Measurements from ENCODE around the gene AKR7A3.
"Not testable (repeated sequence)": the region's sequence is repeated elsewhere in the genome, so short reads cannot be mapped to it uniquely, and the experiment has no call there.

AKR7A3 gene

GRCh38 chr1:19273106-19273843, 15.3 kb downstream of the AKR7A3 start:
- Histone ChIP-seq H3K36me3 (ENCODE audit: insufficient read depth, low read length) (no peaks in the 10 kb centered on the region), H3K27me3 (ENCODE audit: insufficient read depth, low read length, poor library complexity, severe bottlenecking) (no peaks in the 10 kb centered on the region), H3K9me2 (replicated peaks; ENCODE audit: low read depth, low read length) (no peaks in the 10 kb centered on the region), H3K9me3 (ENCODE audit: insufficient read depth, low read depth, low read length) (no peaks in the 10 kb centered on the region), H3K4me3 (ENCODE audit: low read length, poor library complexity, severe bottlenecking) (no peak overlapping the region), H3K79me2 (ENCODE audit: insufficient read depth, low read length) (no peaks in the 10 kb centered on the region), H3K9ac (ENCODE audit: low read depth, low read length, poor library complexity, severe bottlenecking) (no peak overlapping the region), H3F3A (ENCODE audit: low read depth) (no peaks in the 10 kb centered on the region), H3K4me2 (ENCODE audit: low read depth, low read length, poor library complexity, severe bottlenecking) (no peak overlapping the region), H2AFZ (ENCODE audit: low read length) (no peak overlapping the region), H4K20me1 (ENCODE audit: insufficient read depth, low read length, poor library complexity, severe bottlenecking) (no peaks in the 10 kb centered on the region), H3K4me1 (ENCODE audit: insufficient read depth, low read length, poor library complexity, severe bottlenecking) (no peaks in the 10 kb centered on the region)
- TF ChIP-seq EZH2phosphoT487 (IDR thresholded peaks at IDR 0.05; ENCODE audit: borderline replicate concordance) (no peak), CTCF (conservative IDR thresholded peaks at IDR 0.05; ENCODE audit: low read length) (no peak)

GRCh38 chr1:19272064-19272463, 16.5 kb downstream of the AKR7A3 start:
- H3K79me2 ChIP-seq (ENCODE audit: insufficient read depth, low read length), result no peaks in the 10 kb centered on the region
- no peaks in the 10 kb centered on the region for H4K20me1 ChIP-seq (ENCODE audit: insufficient read depth, low read length, poor library complexity, severe bottlenecking)
- H3K4me3 ChIP-seq (ENCODE audit: low read length, poor library complexity, severe bottlenecking), result no peak overlapping the region
- H3K9me2 ChIP-seq (replicated peaks; ENCODE audit: low read depth, low read length), result no peaks in the 10 kb centered on the region
- H3K36me3 ChIP-seq (ENCODE audit: insufficient read depth, low read length), result no peaks in the 10 kb centered on the region
- no peaks in the 10 kb centered on the region for H3F3A ChIP-seq (ENCODE audit: low read depth)
- TF ChIP-seq EZH2phosphoT487 (IDR thresholded peaks at IDR 0.05; ENCODE audit: borderline replicate concordance), result no peak
- TF ChIP-seq CTCF (conservative IDR thresholded peaks at IDR 0.05; ENCODE audit: low read length), result no peak
- H3K9me3 ChIP-seq (ENCODE audit: insufficient read depth, low read depth, low read length), result no peaks in the 10 kb centered on the region
- H2AFZ ChIP-seq (ENCODE audit: low read length), result no peak overlapping the region
- H3K4me1 ChIP-seq (ENCODE audit: insufficient read depth, low read length, poor library complexity, severe bottlenecking), result no peaks in the 10 kb centered on the region
- H3K9ac ChIP-seq (ENCODE audit: low read depth, low read length, poor library complexity, severe bottlenecking), result no peak overlapping the region
- H3K4me2 ChIP-seq (ENCODE audit: low read depth, low read length, poor library complexity, severe bottlenecking), result no peak overlapping the region
- H3K27me3 ChIP-seq (ENCODE audit: insufficient read depth, low read length, poor library complexity, severe bottlenecking), result no peaks in the 10 kb centered on the region

DNA sequence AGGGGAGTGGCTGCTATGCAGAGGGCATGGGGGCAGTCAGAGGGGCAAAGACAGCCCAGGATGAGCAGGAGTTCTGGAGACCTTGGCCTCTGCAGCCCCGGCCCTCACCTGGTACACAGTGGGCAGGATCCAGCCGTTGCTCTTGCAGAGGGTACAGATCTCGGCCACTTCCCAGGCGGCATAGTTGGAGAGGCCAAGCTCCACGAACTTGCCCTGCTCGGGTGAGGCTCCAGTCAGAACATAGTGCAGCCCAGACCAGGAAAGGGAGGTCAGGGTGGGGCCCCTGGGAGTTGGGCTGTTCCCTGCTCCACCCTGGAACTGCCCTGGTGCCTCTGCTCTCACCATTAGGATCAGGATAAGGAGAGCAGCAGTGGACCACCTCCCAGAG, 18.2 kb downstream of the AKR7A3 start:
- H3K36me3 ChIP-seq (ENCODE audit: insufficient read depth, low read length); H2AFZ ChIP-seq (ENCODE audit: low read length); H3K4me3 ChIP-seq (ENCODE audit: low read length, poor library complexity, severe bottlenecking); H3K79me2 ChIP-seq (ENCODE audit: insufficient read depth, low read length); H3K4me2 ChIP-seq (ENCODE audit: low read depth, low read length, poor library complexity, severe bottlenecking); H3K9ac ChIP-seq (ENCODE audit: low read depth, low read length, poor library complexity, severe bottlenecking); H3K9me2 ChIP-seq (replicated peaks; ENCODE audit: low read depth, low read length); H3K27me3 ChIP-seq (ENCODE audit: insufficient read depth, low read length, poor library complexity, severe bottlenecking); H3F3A ChIP-seq (ENCODE audit: low read depth); H3K4me1 ChIP-seq (ENCODE audit: insufficient read depth, low read length, poor library complexity, severe bottlenecking); H4K20me1 ChIP-seq (ENCODE audit: insufficient read depth, low read length, poor library complexity, severe bottlenecking); H3K9me3 ChIP-seq (ENCODE audit: insufficient read depth, low read depth, low read length): not testable (repeated sequence)

DNA sequence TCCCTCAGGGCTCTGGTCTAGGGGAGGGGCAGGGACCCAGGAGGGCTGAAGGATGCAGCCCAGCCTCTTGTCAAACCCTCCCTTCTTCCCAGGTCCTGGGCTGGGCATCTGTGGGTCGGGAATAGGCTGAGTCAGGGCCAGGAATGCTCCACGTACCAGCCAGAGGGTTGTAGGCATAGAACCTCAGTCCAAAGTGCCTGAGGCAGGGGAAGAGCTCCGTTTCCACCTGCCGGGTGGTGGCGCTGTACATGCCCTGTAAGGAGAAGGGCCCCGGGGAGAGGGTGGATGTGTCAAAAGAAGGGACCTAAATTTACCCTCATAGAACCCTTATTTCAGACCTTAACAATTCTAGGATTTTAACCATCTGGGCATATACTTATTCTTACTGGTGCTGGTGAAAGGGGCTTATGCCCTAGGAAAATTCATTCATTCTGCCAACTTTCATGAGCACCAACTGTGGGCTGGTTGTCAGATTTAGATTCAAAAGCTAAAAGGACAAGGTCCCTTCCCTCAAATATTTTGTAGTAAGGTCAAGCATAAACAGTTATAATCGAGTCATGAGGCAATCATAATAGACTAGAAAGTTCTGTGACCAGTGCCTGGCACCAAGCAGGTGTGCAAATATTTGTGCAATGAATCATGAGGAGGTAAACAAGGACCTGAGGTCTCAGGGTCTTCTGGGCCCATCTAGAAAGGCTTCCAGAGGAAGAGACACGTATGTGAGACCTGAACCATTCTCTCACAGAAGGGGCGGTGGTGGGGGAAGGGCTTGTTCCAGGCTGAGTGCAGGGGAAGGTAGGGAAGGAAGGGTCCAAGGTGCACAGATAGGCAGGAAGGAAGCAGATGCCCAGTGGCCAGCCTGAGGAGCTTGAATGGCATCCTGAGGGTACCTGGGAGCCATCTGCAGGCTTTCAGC, 18.9 kb downstream of the AKR7A3 start:
- not testable (repeated sequence) for H3K9ac ChIP-seq (ENCODE audit: low read depth, low read length, poor library complexity, severe bottlenecking); H3K4me2 ChIP-seq (ENCODE audit: low read depth, low read length, poor library complexity, severe bottlenecking); H3K4me1 ChIP-seq (ENCODE audit: insufficient read depth, low read length, poor library complexity, severe bottlenecking); H3F3A ChIP-seq (ENCODE audit: low read depth); H3K4me3 ChIP-seq (ENCODE audit: low read length, poor library complexity, severe bottlenecking); H3K9me2 ChIP-seq (replicated peaks; ENCODE audit: low read depth, low read length); H4K20me1 ChIP-seq (ENCODE audit: insufficient read depth, low read length, poor library complexity, severe bottlenecking); H3K36me3 ChIP-seq (ENCODE audit: insufficient read depth, low read length); H3K27me3 ChIP-seq (ENCODE audit: insufficient read depth, low read length, poor library complexity, severe bottlenecking); H2AFZ ChIP-seq (ENCODE audit: low read length); H3K79me2 ChIP-seq (ENCODE audit: insufficient read depth, low read length); H3K9me3 ChIP-seq (ENCODE audit: insufficient read depth, low read depth, low read length)
